ENCODE results near the gene SPAG16.

GRCh38 chr2:213679894-213680293, 395.6 kb downstream of the SPAG16 start:
- TF ChIP-seq POLR2A (IDR thresholded peaks at IDR 0.05) (no peak), CTCF (IDR thresholded peaks at IDR 0.05) (no peak), EP300 (IDR thresholded peaks at IDR 0.05; ENCODE audit: low read depth) (no peak), POLR2AphosphoS5 (IDR thresholded peaks at IDR 0.05) (no peak)

All from transverse colon (tissue), 4 donors.